DND-41 (cell line): ENCODE data around the gene LBX2.

Experiments used
- ATAC-seq: fragments of 200-7000 bp; cut with Tn5 transposase; 3 replicates; pipeline ENCODE4 v1.9.1; 2021; ENCODE audit warnings: low read depth; ENCODE audit not compliant: insufficient read depth
- DNase-seq: peaks from one replicate; pipeline ENCODE4 v3.0.0-alpha.2; 2020
- H2AFZ ChIP-seq: 2 replicates; pipeline ENCODE4 v1.6.0; 2012; ENCODE audit warnings: low read depth, low read length
- H3K27ac ChIP-seq: 2 replicates; pipeline ENCODE4 v1.5.1; 2012; ENCODE audit warnings: low read length, inconsistent platforms
- H3K27me3 ChIP-seq: fragments of 200-600 bp; sonication (generic); 2 replicates; pipeline ENCODE4 v1.6.0; 2012; ENCODE audit warnings: low read length, mild to moderate bottlenecking, inconsistent platforms; ENCODE audit not compliant: insufficient read depth, poor library complexity
- H3K36me3 ChIP-seq: 2 replicates; pipeline ENCODE4 v1.5.1; 2012; ENCODE audit warnings: low read length, inconsistent platforms; ENCODE audit not compliant: insufficient read depth
- H3K4me1 ChIP-seq: 2 replicates; pipeline ENCODE4 v1.5.1; 2012; ENCODE audit warnings: mild to moderate bottlenecking, low read length; ENCODE audit not compliant: insufficient read depth
- H3K4me2 ChIP-seq: 2 replicates; pipeline ENCODE4 v1.6.0; 2012; ENCODE audit warnings: mild to moderate bottlenecking, moderate library complexity, low read length, inconsistent platforms; ENCODE audit not compliant: insufficient read depth
- H3K4me3 ChIP-seq, 2 experiments: fragments of 200-600 bp in 1 of 2; shearing (Covaris generic) in 1 of 2; 2 replicates each; pipeline ENCODE4 v1.5.1; 2012 to 2016; ENCODE audit warnings: inconsistent platforms in 2 of 2, low read length in 2 of 2, mild to moderate bottlenecking in 2 of 2, low read depth in 1 of 2, moderate library complexity in 1 of 2
- H3K79me2 ChIP-seq: 2 replicates; pipeline ENCODE4 v1.6.0; 2012; ENCODE audit warnings: low read length, inconsistent platforms; ENCODE audit not compliant: insufficient read depth
- H3K9ac ChIP-seq: 2 replicates; pipeline ENCODE4 v1.6.0; 2012; ENCODE audit warnings: low read depth, mild to moderate bottlenecking, inconsistent platforms, low read length, moderate library complexity
- H3K9me3 ChIP-seq: 2 replicates; pipeline ENCODE4 v1.5.1; 2012; ENCODE audit warnings: low read length, moderate library complexity, mild to moderate bottlenecking, inconsistent platforms; ENCODE audit not compliant: insufficient read depth, severe bottlenecking
- H4K20me1 ChIP-seq: 2 replicates; pipeline ENCODE4 v1.6.0; 2012; ENCODE audit warnings: low read length; ENCODE audit not compliant: insufficient read depth
- EZH2 ChIP-seq: IDR thresholded peaks from 3 replicates; pipeline ENCODE4 v1.6.1; 2012; ENCODE audit warnings: borderline replicate concordance, low read depth, mild to moderate bottlenecking, moderate library complexity, low read length, inconsistent platforms; ENCODE audit not compliant: severe bottlenecking
- TF ChIP-seq, protein P1 (sequence below): IDR thresholded peaks from 2 replicates; pipeline ENCODE4 v1.5.1; 2012; ENCODE audit warnings: borderline replicate concordance, low read length, moderate library complexity, mild to moderate bottlenecking; ENCODE audit not compliant: poor library complexity, severe bottlenecking; ENCODE audit errors: extremely low read depth

The LBX2 gene

DNA sequence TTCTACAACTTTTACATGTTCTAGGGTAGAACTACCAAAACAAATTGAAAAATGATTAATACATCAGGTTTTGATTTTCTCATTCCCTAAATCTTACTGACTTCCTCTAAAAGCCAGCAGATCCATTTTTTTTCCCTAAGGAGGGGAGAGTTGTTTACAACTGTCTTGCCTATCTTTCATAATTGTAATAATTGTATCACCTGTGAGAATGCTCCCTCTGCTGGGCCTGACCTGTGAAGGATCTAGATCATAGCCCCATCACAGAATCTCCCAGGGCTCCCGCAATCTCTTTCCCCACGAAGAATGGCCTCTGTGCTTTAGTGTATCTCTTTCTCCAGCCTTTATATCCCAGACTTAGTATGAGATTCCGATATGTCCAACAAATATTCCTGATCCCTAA, 45.2 kb upstream of the LBX2 start:
- Histone ChIP-seq H3K36me3 (no peaks in the 10 kb centered on the region), H3K9me3 (no peaks in the 10 kb centered on the region), H3K4me3 (no peak overlapping the region), H3K27ac (no peak overlapping the region), H3K27me3 (no peaks in the 10 kb centered on the region), H3K4me1 (no peaks in the 10 kb centered on the region), H4K20me1 (no peaks in the 10 kb centered on the region), H3K79me2 (no peaks in the 10 kb centered on the region), H3K9ac (no peak overlapping the region), H3K4me2 (no peak overlapping the region), H2AFZ (no peak overlapping the region)
- ATAC-seq (peak; percentile 55; the same call in 1 of the 3 replicates), DNase-seq (no peak)
- no peak for TF ChIP-seq EZH2
- TF ChIP-seq, protein P1, sequence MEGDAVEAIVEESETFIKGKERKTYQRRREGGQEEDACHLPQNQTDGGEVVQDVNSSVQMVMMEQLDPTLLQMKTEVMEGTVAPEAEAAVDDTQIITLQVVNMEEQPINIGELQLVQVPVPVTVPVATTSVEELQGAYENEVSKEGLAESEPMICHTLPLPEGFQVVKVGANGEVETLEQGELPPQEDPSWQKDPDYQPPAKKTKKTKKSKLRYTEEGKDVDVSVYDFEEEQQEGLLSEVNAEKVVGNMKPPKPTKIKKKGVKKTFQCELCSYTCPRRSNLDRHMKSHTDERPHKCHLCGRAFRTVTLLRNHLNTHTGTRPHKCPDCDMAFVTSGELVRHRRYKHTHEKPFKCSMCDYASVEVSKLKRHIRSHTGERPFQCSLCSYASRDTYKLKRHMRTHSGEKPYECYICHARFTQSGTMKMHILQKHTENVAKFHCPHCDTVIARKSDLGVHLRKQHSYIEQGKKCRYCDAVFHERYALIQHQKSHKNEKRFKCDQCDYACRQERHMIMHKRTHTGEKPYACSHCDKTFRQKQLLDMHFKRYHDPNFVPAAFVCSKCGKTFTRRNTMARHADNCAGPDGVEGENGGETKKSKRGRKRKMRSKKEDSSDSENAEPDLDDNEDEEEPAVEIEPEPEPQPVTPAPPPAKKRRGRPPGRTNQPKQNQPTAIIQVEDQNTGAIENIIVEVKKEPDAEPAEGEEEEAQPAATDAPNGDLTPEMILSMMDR = peak; percentile 42

- ATAC-seq (no peak), DNase-seq (no peak)
- Histone ChIP-seq H3K36me3 (no peaks in the 10 kb centered on the region), H4K20me1 (no peaks in the 10 kb centered on the region), H2AFZ (no peak overlapping the region), H3K9me3 (no peaks in the 10 kb centered on the region), H3K4me1 (no peaks in the 10 kb centered on the region), H3K4me2 (no peak overlapping the region), H3K27me3 (peaks cover 4% of the 10 kb centered on the region), H3K9ac (no peak overlapping the region), H3K79me2 (no peaks in the 10 kb centered on the region), H3K27ac (no peak overlapping the region), H3K4me3 (no peak overlapping the region)
- TF ChIP-seq EZH2 = no peak
- TF ChIP-seq, protein P1 = no peak
Observed at GRCh38 chr2:74542978-74543377, 43.6 kb upstream of the LBX2 start.

DNA sequence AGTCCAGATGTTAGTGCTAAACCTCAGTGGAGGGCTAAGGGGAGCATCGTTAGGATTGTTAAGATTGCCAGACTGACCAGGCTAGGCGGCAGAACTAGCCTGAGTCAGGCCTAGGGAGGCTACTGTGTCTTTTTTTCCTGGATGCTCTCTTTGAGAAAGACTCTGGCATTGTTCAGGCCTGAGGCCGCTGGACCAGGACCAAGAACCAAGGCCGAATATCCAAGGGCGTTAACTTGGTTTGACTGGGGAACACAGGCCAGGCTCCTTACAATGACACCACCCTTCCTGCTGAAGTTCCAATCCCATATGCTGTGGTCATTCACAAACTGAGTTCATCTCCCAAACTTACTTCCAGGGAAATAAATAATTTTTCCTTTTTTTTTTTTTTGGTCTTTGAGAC, 40.9 kb upstream of the LBX2 start:
- H3K9me3 ChIP-seq = no peaks in the 10 kb centered on the region
- no peaks in the 10 kb centered on the region for H3K4me1 ChIP-seq
- no peak overlapping the region for H2AFZ ChIP-seq
- H3K27ac ChIP-seq = no peak overlapping the region
- TF ChIP-seq, protein P1 = no peak
- no peak for TF ChIP-seq EZH2
- H3K4me3 ChIP-seq = no peak overlapping the region
- H3K79me2 ChIP-seq = no peaks in the 10 kb centered on the region
- no peak for DNase-seq
- peaks cover 5% of the 10 kb centered on the region for H3K27me3 ChIP-seq
- no peak for ATAC-seq
- H3K36me3 ChIP-seq = no peaks in the 10 kb centered on the region
- H3K9ac ChIP-seq = no peak overlapping the region
- no peaks in the 10 kb centered on the region for H4K20me1 ChIP-seq
- H3K4me2 ChIP-seq = no peak overlapping the region

GRCh38 chr2:74538881-74539339, 39.5 kb upstream of the LBX2 start:
- no peaks in the 10 kb centered on the region for H4K20me1 ChIP-seq
- ATAC-seq = no peak
- H3K79me2 ChIP-seq = no peaks in the 10 kb centered on the region
- no peak for DNase-seq
- peaks cover 5% of the 10 kb centered on the region for H3K27me3 ChIP-seq
- H3K4me2 ChIP-seq = no peak overlapping the region
- H3K9ac ChIP-seq = no peak overlapping the region
- H3K36me3 ChIP-seq = no peaks in the 10 kb centered on the region
- H3K27ac ChIP-seq = no peak overlapping the region
- no peak for TF ChIP-seq EZH2
- TF ChIP-seq, protein P1 = no peak
- H3K9me3 ChIP-seq = no peaks in the 10 kb centered on the region
- no peak overlapping the region for H2AFZ ChIP-seq
- H3K4me1 ChIP-seq = no peaks in the 10 kb centered on the region
- no peak overlapping the region for H3K4me3 ChIP-seq
